C4-2B (cell line): Measurements from ENCODE around the gene UBE2E2.

Source experiments
- ZFX ChIP-seq: fragments of 450-650 bp; IDR thresholded peaks from 2 replicates; pipeline ENCODE4 v1.6.1; 2017
- TF ChIP-seq, protein P1 (sequence below): fragments of 450-650 bp; conservative IDR thresholded peaks from 2 replicates; pipeline ENCODE4 v1.5.1; 2017; ENCODE audit warnings: mild to moderate bottlenecking

DNA sequence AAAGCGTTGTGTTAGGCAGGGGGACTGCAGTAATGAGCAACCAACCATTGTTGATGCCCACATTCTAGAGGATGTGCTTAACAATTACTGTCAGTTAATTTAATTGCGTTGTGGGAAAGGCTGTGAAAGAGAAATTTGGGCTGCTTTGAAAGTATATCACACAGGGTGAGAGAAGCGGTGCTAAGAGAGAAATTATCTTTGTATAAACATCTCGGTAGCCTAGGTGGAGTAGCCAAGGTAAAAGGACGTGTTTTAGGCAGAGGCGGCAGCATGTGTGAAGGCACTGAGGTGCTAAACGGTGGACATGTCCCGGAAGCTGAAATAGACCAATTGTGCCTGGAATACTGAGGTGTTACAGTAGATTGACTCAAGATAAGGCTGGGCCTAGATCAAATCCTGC, 71.9 kb downstream of the UBE2E2 start:
- TF ChIP-seq, protein P1, sequence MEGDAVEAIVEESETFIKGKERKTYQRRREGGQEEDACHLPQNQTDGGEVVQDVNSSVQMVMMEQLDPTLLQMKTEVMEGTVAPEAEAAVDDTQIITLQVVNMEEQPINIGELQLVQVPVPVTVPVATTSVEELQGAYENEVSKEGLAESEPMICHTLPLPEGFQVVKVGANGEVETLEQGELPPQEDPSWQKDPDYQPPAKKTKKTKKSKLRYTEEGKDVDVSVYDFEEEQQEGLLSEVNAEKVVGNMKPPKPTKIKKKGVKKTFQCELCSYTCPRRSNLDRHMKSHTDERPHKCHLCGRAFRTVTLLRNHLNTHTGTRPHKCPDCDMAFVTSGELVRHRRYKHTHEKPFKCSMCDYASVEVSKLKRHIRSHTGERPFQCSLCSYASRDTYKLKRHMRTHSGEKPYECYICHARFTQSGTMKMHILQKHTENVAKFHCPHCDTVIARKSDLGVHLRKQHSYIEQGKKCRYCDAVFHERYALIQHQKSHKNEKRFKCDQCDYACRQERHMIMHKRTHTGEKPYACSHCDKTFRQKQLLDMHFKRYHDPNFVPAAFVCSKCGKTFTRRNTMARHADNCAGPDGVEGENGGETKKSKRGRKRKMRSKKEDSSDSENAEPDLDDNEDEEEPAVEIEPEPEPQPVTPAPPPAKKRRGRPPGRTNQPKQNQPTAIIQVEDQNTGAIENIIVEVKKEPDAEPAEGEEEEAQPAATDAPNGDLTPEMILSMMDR: no peak
- TF ChIP-seq ZFX: no peak
